Naive thymus-derived CD4-positive, alpha-beta T cell (primary cell): ENCODE results near the gene RBM39. TPM values are rescaled to one million over a fixed set of nuclear protein-coding genes. Genes with fewer than 3 reads are reported as not detected.
A peak's percentile ranks its signal among the peaks of the same experiment; 100 is the strongest.
"Not testable (repeated sequence)": the region's sequence is repeated elsewhere in the genome, so short reads cannot be mapped to it uniquely, and the experiment has no call there.

Source experiments
- ATAC-seq: fragments of 150-1000 bp; cut with Tn5 transposase; 2 replicates; pipeline ENCODE4 v1.10.0; 2021; ENCODE audit warnings: mild to moderate bottlenecking, moderate library complexity
- CTCF ChIA-PET: fragments of 350-600 bp; sonication (Branson Sonifier 250); formaldehyde crosslinking; loops from one replicate; lab custom pipeline; 2021; ENCODE audit warnings: antibody characterized with exemption; lab: Charles Lee
- POLR2A ChIA-PET: fragments of 350-600 bp; sonication (Branson Sonifier 250); formaldehyde crosslinking; loops from one replicate; lab custom pipeline; 2021; ENCODE audit warnings: antibody characterized with exemption, inconsistent platforms; lab: Charles Lee
- DNase-seq, 9 donors: peaks; one replicate each; pipeline versions ENCODE4 v3.0.0 to v3.0.0-alpha.2; 2020 to 2022; ENCODE audit warnings: mixed read lengths in 1 of 9
- H3K27ac ChIP-seq: one replicate; pipeline ENCODE4 v1.7.0; 2013; ENCODE audit warnings: mild to moderate bottlenecking, low read depth, low read length, moderate library complexity
- H3K27me3 ChIP-seq, 2 donors: one replicate each; pipeline ENCODE4 v1.7.0; 2013; ENCODE audit warnings: low read length in 2 of 2, mild to moderate bottlenecking in 2 of 2, moderate library complexity in 2 of 2; ENCODE audit not compliant: control insufficient read depth in 2 of 2, insufficient read depth in 2 of 2
- H3K36me3 ChIP-seq, 3 experiments: 1 replicate in 2 of 3; 2 replicates in 1 of 3; pipeline ENCODE4 v1.7.0; 2013; ENCODE audit warnings: low read length in 3 of 3, mild to moderate bottlenecking in 3 of 3, moderate library complexity in 1 of 3; ENCODE audit not compliant: insufficient read depth in 3 of 3, control insufficient read depth in 2 of 3
- H3K4me1 ChIP-seq, 2 donors: one replicate each; pipeline ENCODE4 v1.7.0; 2013; ENCODE audit warnings: low read length in 2 of 2, mild to moderate bottlenecking in 2 of 2, moderate library complexity in 1 of 2; ENCODE audit not compliant: control insufficient read depth in 2 of 2, insufficient read depth in 2 of 2
- H3K4me3 ChIP-seq: 2 replicates; pipeline ENCODE4 v1.7.0; 2013; ENCODE audit warnings: mild to moderate bottlenecking, low read length
- H3K9me3 ChIP-seq, 3 experiments: 1 replicate in 2 of 3; 2 replicates in 1 of 3; pipeline ENCODE4 v1.7.0; 2013; ENCODE audit warnings: low read length in 3 of 3; ENCODE audit not compliant: control insufficient read depth in 2 of 3
- H3K27ac Mint-ChIP-seq, 9 donors: one replicate each; pipeline ENCODE4 v1.8.0; 2020 to 2022; ENCODE audit warnings: mixed read lengths in 9 of 9, mild to moderate bottlenecking in 8 of 9, moderate library complexity in 5 of 9, inconsistent platforms in 2 of 9
- H3K27me3 Mint-ChIP-seq, 5 donors: one replicate each; pipeline ENCODE4 v1.8.0; 2021 to 2022; ENCODE audit warnings: mixed read lengths in 5 of 5, mild to moderate bottlenecking in 1 of 5
- H3K36me3 Mint-ChIP-seq, 5 donors: one replicate each; pipeline ENCODE4 v1.8.0; 2020 to 2022; ENCODE audit warnings: mixed read lengths in 5 of 5, mild to moderate bottlenecking in 3 of 5, inconsistent platforms in 1 of 5
- H3K4me1 Mint-ChIP-seq, 7 donors: one replicate each; pipeline ENCODE4 v1.8.0; 2020 to 2022; ENCODE audit warnings: mixed read lengths in 7 of 7, mild to moderate bottlenecking in 3 of 7, inconsistent platforms in 1 of 7
- H3K4me3 Mint-ChIP-seq, 10 donors: one replicate each; pipeline ENCODE4 v1.8.0; 2020 to 2022; ENCODE audit warnings: mild to moderate bottlenecking in 10 of 10, mixed read lengths in 10 of 10, moderate library complexity in 6 of 10, inconsistent platforms in 2 of 10
- H3K9me3 Mint-ChIP-seq, 11 donors: one replicate each; pipeline ENCODE4 v1.8.0; 2020 to 2022; ENCODE audit warnings: mixed read lengths in 11 of 11, mild to moderate bottlenecking in 4 of 11, inconsistent platforms in 1 of 11, moderate library complexity in 1 of 11
- intact Hi-C, 2 donors: fragments of 100-400 bp; cut with micrococcal nuclease; formaldehyde crosslinking; loops; one replicate each; pipeline ENCODE4 v1.15.1; 2023
- polyA plus RNA-seq, 2 donors: library from polyadenylated mRNA; unstranded; fragments of 300-500 nt; fragmentation: Illumina TruSeq; gene quantifications; one replicate each; pipeline ENCODE4 v1.2.3, GENCODE V29; 2021
- total RNA-seq, 6 experiments: library from RNA in 5 of 6; stranded (reverse) in 5 of 6; gene quantifications; 1 replicate in 5 of 6; 2 replicates in 1 of 6; pipeline ENCODE4 v1.2.3 and lab custom pipeline; 2021 to 2026

Gene RBM39
- total and polyA plus RNA-seq, 7 experiments from 2014 or later, result 100 to 1,041 (median 690) TPM

DNA sequence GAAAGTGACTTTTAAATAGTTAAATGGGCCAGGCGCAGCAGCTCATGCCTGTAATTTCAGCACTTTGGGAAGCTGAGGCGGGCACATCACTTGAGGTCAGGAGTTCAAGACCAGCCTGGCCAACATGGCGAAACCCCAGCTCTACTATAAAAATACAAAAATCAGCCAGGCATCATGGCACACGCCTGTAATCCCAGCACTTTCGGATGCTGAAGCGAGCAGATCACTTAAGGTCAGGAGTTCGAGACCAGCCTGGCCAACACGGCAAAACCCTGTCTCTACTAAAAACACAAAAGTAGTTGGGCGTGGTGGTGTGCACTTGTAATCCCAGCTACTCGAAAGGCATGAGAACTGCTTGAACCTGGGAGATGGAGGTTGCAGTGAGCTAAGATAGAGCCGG, 36.2 kb downstream of the RBM39 start:
- peaks cover 9 to 14% of the 10 kb centered on the region in 2 donors for H3K4me1 ChIP-seq
- POLR2A ChIA-PET, result interaction anchor here (0.5 to 8.5 kb wide), 4 partner anchors 9 to 42 kb away, joined by 3 to 85 read pairs (median 7); partner anchors contain the start of genes CPNE1, RBM12 and RBM39
- Mint-ChIP-seq H3K36me3 (peaks cover 7 to 37% (median 23%) of the 10 kb centered on the region in 5 donors), H3K4me1 (peaks cover 8 to 51% (median 37%) of the 10 kb centered on the region in 7 donors), H3K27ac (peak overlapping the region in 2 of 9 donors; percentile 31 to 56)
- H3K4me3 Mint-ChIP-seq, ATAC-seq, H3K27me3 ChIP-seq, H3K27me3 Mint-ChIP-seq, H3K27ac ChIP-seq, H3K9me3 Mint-ChIP-seq, H3K4me3 ChIP-seq, H3K9me3 ChIP-seq, DNase-seq, CTCF ChIA-PET, intact Hi-C loops: not testable (repeated sequence)
- H3K36me3 ChIP-seq, result peaks cover 33 to 73% (median 53%) of the 10 kb centered on the region in 3 experiments

DNA sequence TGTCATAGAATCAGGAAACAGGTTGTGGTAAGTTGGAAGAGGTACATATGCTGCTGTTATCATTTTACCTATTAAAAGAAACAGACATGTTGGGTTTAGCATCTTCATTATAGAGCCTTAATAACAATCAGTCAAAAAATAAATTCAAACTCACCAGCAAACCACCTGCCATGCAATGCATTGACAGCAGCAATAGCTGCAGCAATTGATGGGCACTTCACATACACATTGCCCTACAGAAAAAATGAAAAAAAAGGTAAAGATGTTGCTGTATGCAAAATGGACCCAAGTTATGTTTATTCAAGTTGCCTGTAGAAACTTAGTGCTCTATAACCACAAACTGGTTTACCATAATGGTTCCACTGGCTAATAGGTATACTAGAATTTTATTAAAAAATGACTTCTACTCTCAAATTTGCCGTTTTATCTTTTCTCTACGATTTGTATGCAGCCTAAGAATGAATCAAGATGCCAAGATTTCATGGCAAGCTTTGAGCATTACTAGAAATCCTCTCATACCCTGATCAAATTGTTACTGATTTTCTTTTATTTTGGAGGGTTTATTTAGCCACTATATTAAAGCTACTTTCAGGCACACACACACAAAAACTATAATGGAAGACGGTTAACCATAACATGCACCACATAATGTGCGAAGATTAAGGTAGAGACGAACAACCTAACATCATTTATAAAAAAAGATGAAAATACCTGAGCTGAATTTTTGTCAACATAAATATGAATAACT, 37.4 kb downstream of the RBM39 start:
- ChIA-PET CTCF (no interaction called here), POLR2A (interaction anchor here (0.7 to 8.5 kb wide), 6 partner anchors 10 to 123 kb away, joined by 3 to 85 read pairs (median 6); partner anchors contain the start of genes CPNE1, RBM12 and RBM39)
- Histone ChIP-seq H3K9me3 (no peaks in the 10 kb centered on the region), H3K27me3 (no peaks in the 10 kb centered on the region), H3K36me3 (peaks cover 26 to 61% (median 44%) of the 10 kb centered on the region in 3 experiments), H3K27ac (no peak overlapping the region), H3K4me1 (peaks cover 6 to 16% of the 10 kb centered on the region in 2 donors), H3K4me3 (no peak overlapping the region)
- Mint-ChIP-seq H3K9me3 (peaks cover 0 to 7% (median 0%) of the 10 kb centered on the region in 11 donors), H3K27ac (peak overlapping the region in 2 of 9 donors; percentile 36 to 56), H3K36me3 (peaks cover 7 to 33% (median 21%) of the 10 kb centered on the region in 5 donors), H3K4me3 (no peak overlapping the region), H3K27me3 (no peaks in the 10 kb centered on the region), H3K4me1 (peaks cover 5 to 51% (median 37%) of the 10 kb centered on the region in 7 donors)
- no peak for DNase-seq
- no peak for ATAC-seq
- intact Hi-C loops, result no loop called here

- peaks cover 10 to 14% of the 10 kb centered on the region in 2 donors for H3K4me1 ChIP-seq
- peaks cover 11 to 53% (median 36%) of the 10 kb centered on the region in 3 experiments for H3K36me3 ChIP-seq
- H3K4me1 Mint-ChIP-seq, result peaks cover 9 to 47% (median 36%) of the 10 kb centered on the region in 7 donors
- ATAC-seq, result no peak
- peaks cover 0 to 16% (median 0%) of the 10 kb centered on the region in 11 donors for H3K9me3 Mint-ChIP-seq
- ChIA-PET CTCF (interaction anchor here (0.8 kb wide), 1 partner anchor 37 kb away, joined by 3 read pairs; no protein-coding TSS in a partner anchor), POLR2A (interaction anchor here (0.6 to 8.5 kb wide), 4 partner anchors 9 to 78 kb away, joined by 3 to 85 read pairs (median 5); partner anchors contain the start of genes PHF20 and RBM39)
- H3K27ac Mint-ChIP-seq, result peak overlapping the region in 8 of 9 donors; percentile 0 to 88 (median 18)
- H3K27me3 Mint-ChIP-seq, result no peaks in the 10 kb centered on the region
- H3K4me3 ChIP-seq, result no peak overlapping the region
- H3K4me3 Mint-ChIP-seq, result no peak overlapping the region
- intact Hi-C loops, result loop anchor here in 1 of 2 donors (2.0 kb wide), 1 partner anchor 18 kb away; no protein-coding TSS in a partner anchor
- no peaks in the 10 kb centered on the region for H3K27me3 ChIP-seq
- no peak for DNase-seq
- H3K9me3 ChIP-seq, result no peaks in the 10 kb centered on the region
- peaks cover 11 to 24% (median 18%) of the 10 kb centered on the region in 5 donors for H3K36me3 Mint-ChIP-seq
- H3K27ac ChIP-seq, result no peak overlapping the region
These were observed 39.0 kb downstream of the RBM39 start for GRCh38 chr20:35702824-35703695.

GRCh38 chr20:35702051-35702823, 39.8 kb downstream of the RBM39 start:
- H3K4me1 Mint-ChIP-seq, result peaks cover 17 to 55% (median 44%) of the 10 kb centered on the region in 7 donors
- Histone ChIP-seq H3K36me3 (peaks cover 11 to 46% (median 34%) of the 10 kb centered on the region in 3 experiments), H3K4me3 (no peak overlapping the region), H3K27me3 (no peaks in the 10 kb centered on the region), H3K27ac (no peak overlapping the region), H3K9me3 (no peaks in the 10 kb centered on the region), H3K4me1 (peaks cover 13 to 16% of the 10 kb centered on the region in 2 donors)
- POLR2A ChIA-PET, result interaction anchor here (0.6 to 8.5 kb wide), 6 partner anchors 10 to 101 kb away, joined by 3 to 85 read pairs (median 4); partner anchors contain the start of gene RBM39
- DNase-seq, result no peak
- CTCF ChIA-PET, result interaction anchor here (0.6 kb wide), 1 partner anchor 874 kb away, joined by 7 read pairs; no protein-coding TSS in a partner anchor
- H3K4me3 Mint-ChIP-seq, result peak overlapping the region in 4 of 10 donors; percentile 21 to 63 (median 56)
- H3K27me3 Mint-ChIP-seq, result no peaks in the 10 kb centered on the region
- intact Hi-C loops, result loop anchor here in 1 of 2 donors (2.0 kb wide), 1 partner anchor 19 kb away; no protein-coding TSS in a partner anchor
- peaks cover 11 to 28% (median 22%) of the 10 kb centered on the region in 5 donors for H3K36me3 Mint-ChIP-seq
- peak overlapping the region in 8 of 9 donors; percentile 12 to 88 (median 69) for H3K27ac Mint-ChIP-seq
- peaks cover 0 to 16% (median 0%) of the 10 kb centered on the region in 11 donors for H3K9me3 Mint-ChIP-seq
- no peak for ATAC-seq

DNA sequence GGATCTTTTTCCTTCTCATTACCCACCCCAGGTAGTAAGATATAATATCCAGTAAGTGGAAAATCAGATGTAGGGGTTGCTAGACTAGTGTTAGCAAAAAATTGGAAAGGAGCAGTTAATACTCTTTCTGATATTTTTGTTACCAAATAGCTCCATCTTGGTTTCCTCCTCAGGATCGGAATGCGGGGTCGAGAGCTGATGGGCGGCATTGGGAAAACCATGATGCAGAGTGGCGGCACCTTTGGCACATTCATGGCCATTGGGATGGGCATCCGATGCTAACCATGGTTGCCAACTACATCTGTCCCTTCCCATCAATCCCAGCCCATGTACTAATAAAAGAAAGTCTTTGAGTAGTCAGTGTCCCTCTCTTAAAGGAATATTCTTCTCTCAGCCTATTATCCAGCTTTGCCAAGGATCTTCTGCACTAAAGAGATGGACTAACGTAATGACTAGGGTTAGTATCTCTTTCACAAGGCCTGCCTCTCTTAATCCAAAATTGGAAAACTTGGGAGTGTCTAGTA, 41.4 kb downstream of the RBM39 start:
- CTCF ChIA-PET, result no interaction called here
- Mint-ChIP-seq H3K4me1 (peaks cover 15 to 63% (median 50%) of the 10 kb centered on the region in 7 donors), H3K27ac (peak overlapping the region; percentile 20 to 99 (median 97)), H3K9me3 (peaks cover 0 to 16% (median 0%) of the 10 kb centered on the region in 11 donors), H3K36me3 (peaks cover 11 to 23% (median 22%) of the 10 kb centered on the region in 5 donors), H3K27me3 (no peaks in the 10 kb centered on the region), H3K4me3 (peak overlapping the region; percentile 43 to 99 (median 96))
- peaks cover 3 to 41% (median 22%) of the 10 kb centered on the region in 3 experiments for H3K36me3 ChIP-seq
- H3K4me3 ChIP-seq, result no peak overlapping the region
- peak overlapping the region; percentile 87 for H3K27ac ChIP-seq
- POLR2A ChIA-PET, result interaction anchor here (0.6 to 8.5 kb wide), 14 partner anchors 10 to 254 kb away, joined by 3 to 85 read pairs (median 4); partner anchors contain the start of genes RBM39, SCAND1 and SPAG4
- no peak for DNase-seq
- H3K27me3 ChIP-seq, result no peaks in the 10 kb centered on the region
- intact Hi-C loops, result no loop called here
- H3K4me1 ChIP-seq, result peaks cover 13 to 16% of the 10 kb centered on the region in 2 donors
- ATAC-seq, result no peak
- no peaks in the 10 kb centered on the region for H3K9me3 ChIP-seq
